Skeletal muscle tissue (tissue), 4 donors: ENCODE data around the gene LIN37. TPM values are rescaled to one million over a fixed set of nuclear protein-coding genes. Genes with fewer than 3 reads are reported as not detected.

Source experiments
- H3K27ac ChIP-seq: one replicate; pipeline ENCODE4 v1.7.0; 2013; ENCODE audit warnings: mild to moderate bottlenecking, low read depth, low read length, inconsistent platforms
- H3K27me3 ChIP-seq, 3 donors: one replicate each; pipeline ENCODE4 v1.7.0; 2013; ENCODE audit warnings: low read length in 3 of 3; ENCODE audit not compliant: control insufficient read depth in 3 of 3, insufficient read depth in 3 of 3
- H3K36me3 ChIP-seq, 3 donors: one replicate each; pipeline ENCODE4 v1.7.0; 2013; ENCODE audit warnings: low read length in 3 of 3; ENCODE audit not compliant: control insufficient read depth in 3 of 3, insufficient read depth in 3 of 3
- H3K4me1 ChIP-seq, 3 donors: one replicate each; pipeline ENCODE4 v1.7.0; 2013; ENCODE audit warnings: low read length in 3 of 3, mild to moderate bottlenecking in 3 of 3; ENCODE audit not compliant: control insufficient read depth in 3 of 3, insufficient read depth in 3 of 3
- H3K4me3 ChIP-seq, 3 donors: one replicate each; pipeline ENCODE4 v1.7.0; 2013; ENCODE audit warnings: low read length in 3 of 3
- H3K9ac ChIP-seq, 3 donors: one replicate each; pipeline ENCODE4 v1.7.0; 2013; ENCODE audit warnings: low read length in 3 of 3, mild to moderate bottlenecking in 3 of 3, moderate library complexity in 2 of 3, low read depth in 1 of 3
- H3K9me3 ChIP-seq, 3 donors: one replicate each; pipeline ENCODE4 v1.7.0; 2013; ENCODE audit warnings: low read length in 3 of 3; ENCODE audit not compliant: control insufficient read depth in 3 of 3
- total RNA-seq: library from RNA; depleted of rRNA; stranded (reverse); fragments of >200 nt; gene quantifications from one replicate; pipeline ENCODE4 v1.2.3, GENCODE V29; 2014
- donor health status: Osteomylitis.

Gene LIN37
- total RNA-seq, 1 donor from 2014 or later: 3.1 TPM

DNA sequence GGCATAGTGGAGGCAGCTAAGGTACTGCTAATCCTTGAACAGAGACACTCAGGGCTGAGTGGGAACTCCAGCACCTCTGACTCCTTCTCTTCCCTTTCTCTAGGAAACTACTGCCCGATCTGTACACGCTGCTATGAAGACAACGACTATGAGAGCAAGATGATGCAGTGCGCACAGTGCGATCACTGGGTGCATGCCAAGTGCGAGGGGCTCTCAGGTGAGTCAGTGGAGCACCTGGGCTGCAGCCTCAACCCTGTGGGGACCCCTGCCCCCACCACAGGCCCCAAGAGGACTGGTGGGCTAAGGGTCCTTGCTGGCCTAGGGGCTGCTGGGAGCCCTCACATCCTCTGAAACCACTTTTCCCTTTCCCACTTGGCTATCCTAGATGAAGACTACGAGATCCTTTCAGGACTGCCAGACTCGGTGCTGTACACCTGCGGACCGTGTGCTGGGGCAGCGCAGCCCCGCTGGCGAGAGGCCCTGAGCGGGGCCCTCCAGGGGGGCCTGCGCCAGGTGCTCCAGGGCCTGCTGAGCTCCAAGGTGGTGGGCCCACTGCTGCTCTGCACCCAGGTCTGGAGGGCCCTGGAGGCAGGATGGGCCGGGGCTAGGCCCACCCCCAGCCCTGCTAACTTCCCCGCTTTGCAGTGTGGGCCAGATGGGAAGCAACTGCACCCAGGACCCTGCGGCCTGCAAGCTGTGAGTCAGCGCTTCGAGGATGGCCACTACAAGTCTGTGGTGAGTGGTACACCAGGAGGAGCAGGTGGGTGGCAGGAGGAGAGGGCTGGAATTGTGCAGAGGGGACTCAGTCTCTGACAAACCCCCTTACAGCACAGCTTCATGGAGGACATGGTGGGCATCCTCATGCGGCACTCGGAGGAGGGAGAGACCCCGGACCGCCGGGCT lies 21.1 kb upstream of the LIN37 start:
- Histone ChIP-seq H3K36me3 (peaks cover 95 to 98% (median 97%) of the 10 kb centered on the region in 3 donors), H3K4me3 (no peak overlapping the region)

DNA sequence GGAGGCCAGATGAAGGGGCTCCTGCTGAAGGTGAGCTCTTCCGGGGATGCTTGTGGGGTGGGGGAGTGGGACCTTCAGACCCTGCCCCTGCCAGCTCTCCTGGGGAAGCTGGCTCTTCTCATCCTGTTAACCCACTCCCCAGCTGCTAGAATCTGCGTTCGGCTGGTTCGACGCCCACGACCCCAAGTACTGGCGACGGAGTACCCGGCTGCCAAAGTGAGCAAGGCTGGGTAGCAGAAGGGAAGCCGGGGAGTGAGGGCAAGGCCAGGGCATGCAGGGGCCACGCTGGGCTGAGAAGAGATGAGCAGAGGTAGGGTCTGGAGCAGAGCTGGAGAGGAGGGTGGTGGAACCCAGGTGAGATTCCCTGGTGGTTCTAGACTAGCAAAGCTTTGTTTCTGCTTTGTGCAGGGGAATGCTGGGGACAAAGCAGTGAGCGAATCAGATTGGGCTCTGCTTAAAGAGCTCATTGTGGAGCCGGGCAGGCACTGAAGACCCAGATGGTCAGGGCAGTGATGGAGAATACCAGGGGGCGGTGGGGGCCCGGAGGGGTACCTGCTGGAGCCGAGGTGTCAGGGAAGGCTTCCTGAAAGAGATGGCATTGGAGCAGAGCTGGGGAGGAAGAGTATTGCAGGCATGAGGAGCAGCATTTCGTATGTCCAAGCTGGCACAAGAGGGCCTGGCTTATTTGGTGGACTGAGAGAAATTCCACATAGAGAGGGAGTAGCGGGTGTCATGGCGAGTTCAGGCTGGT lies 20.2 kb upstream of the LIN37 start:
- Histone ChIP-seq H3K4me3 (no peak overlapping the region), H3K9me3 (no peaks in the 10 kb centered on the region), H3K27me3 (no peaks in the 10 kb centered on the region), H3K9ac (no peak overlapping the region), H3K36me3 (peaks cover 87 to 93% (median 91%) of the 10 kb centered on the region in 3 donors), H3K4me1 (no peaks in the 10 kb centered on the region), H3K27ac (no peak overlapping the region)

More for the DNA sequence above, 21.1 kb upstream of the LIN37 start:
- H3K27ac ChIP-seq: no peak overlapping the region
- no peaks in the 10 kb centered on the region for H3K4me1 ChIP-seq
- H3K9ac ChIP-seq: no peak overlapping the region
- no peaks in the 10 kb centered on the region for H3K27me3 ChIP-seq
- H3K9me3 ChIP-seq: no peaks in the 10 kb centered on the region

DNA sequence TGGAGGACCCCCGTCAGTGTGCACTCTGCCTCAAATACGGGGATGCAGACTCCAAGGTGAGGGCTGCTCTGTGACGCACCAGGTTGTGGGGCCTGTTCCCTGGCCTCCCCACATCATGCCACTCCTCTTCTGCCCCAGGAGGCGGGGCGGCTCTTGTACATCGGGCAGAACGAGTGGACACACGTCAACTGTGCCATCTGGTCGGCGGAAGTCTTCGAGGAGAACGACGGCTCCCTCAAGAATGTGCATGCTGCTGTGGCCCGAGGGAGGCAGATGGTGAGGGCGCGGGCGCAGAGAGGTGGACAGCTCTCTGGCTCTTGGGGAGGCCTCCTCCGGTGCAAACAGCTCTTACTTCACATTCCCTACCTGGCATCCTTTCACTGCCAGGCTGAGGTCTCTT lies 19.4 kb upstream of the LIN37 start:
- no peak overlapping the region for H3K4me3 ChIP-seq
- peaks cover 85 to 91% (median 88%) of the 10 kb centered on the region in 3 donors for H3K36me3 ChIP-seq
- no peak overlapping the region for H3K27ac ChIP-seq
- H3K9me3 ChIP-seq: no peaks in the 10 kb centered on the region
- H3K9ac ChIP-seq: no peak overlapping the region
- H3K27me3 ChIP-seq: no peaks in the 10 kb centered on the region
- H3K4me1 ChIP-seq: no peaks in the 10 kb centered on the region

DNA sequence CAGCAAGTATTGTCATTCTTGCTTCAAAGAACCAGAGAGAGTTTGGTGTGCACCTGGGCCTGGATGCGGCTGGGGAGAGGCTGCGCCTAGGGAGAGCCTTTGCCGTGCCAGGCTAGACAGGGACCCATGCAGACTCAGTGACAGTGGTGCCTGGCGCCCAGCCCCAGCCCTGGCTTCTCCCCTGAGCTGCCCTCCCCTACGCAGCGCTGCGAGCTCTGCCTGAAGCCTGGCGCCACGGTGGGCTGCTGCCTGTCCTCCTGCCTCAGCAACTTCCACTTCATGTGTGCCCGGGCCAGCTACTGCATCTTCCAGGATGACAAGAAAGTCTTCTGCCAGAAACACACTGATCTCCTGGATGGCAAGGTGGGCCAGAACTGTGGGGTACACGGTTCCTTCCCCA lies 18.6 kb upstream of the LIN37 start:
- Histone ChIP-seq H3K36me3 (peaks cover 85 to 90% (median 89%) of the 10 kb centered on the region in 3 donors), H3K27ac (no peak overlapping the region), H3K4me3 (no peak overlapping the region), H3K4me1 (no peaks in the 10 kb centered on the region), H3K27me3 (no peaks in the 10 kb centered on the region), H3K9ac (no peak overlapping the region), H3K9me3 (no peaks in the 10 kb centered on the region)

DNA sequence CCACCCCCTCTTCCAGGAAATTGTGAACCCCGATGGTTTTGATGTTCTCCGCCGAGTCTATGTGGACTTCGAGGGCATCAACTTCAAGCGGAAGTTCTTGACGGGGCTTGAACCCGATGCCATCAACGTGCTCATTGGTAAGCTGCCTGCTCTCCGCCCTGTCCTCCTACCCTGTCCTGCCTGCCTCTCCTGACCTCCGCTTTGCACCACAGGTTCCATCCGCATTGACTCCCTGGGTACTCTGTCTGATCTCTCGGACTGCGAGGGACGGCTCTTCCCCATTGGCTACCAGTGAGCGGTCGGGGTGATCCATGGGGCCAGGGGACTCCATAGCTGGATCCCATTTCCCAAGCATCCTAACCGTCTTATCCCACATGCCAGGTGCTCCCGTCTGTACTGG lies 18.1 kb upstream of the LIN37 start:
- Histone ChIP-seq H3K9me3 (no peaks in the 10 kb centered on the region), H3K36me3 (peaks cover 83 to 90% (median 89%) of the 10 kb centered on the region in 3 donors), H3K9ac (no peak overlapping the region), H3K4me1 (no peaks in the 10 kb centered on the region), H3K4me3 (no peak overlapping the region), H3K27me3 (no peaks in the 10 kb centered on the region), H3K27ac (no peak overlapping the region)

DNA sequence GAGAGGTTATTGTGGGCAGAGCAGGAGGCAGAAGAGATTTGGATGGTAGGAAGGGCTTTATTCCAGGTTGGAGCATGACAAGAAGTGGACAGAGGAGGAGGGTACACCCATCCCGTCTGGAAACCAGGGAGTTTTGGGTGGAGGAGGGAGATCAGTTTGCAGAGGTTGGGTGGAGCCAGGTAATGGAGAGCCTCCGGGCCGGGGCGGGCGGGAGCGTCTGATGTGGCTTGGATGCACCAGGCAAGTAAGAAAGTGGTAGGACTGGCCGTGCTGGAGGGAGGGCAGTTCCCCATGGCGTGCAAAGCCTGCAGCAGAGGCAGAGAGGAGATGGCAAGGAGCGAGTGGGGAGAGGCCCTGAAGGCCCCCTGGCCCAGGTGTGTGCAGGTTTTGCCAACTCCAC lies 17.0 kb upstream of the LIN37 start:
- H3K27me3 ChIP-seq: no peaks in the 10 kb centered on the region
- no peaks in the 10 kb centered on the region for H3K4me1 ChIP-seq
- H3K36me3 ChIP-seq: peaks cover 78 to 85% (median 83%) of the 10 kb centered on the region in 3 donors
- no peak overlapping the region for H3K27ac ChIP-seq
- H3K4me3 ChIP-seq: no peak overlapping the region
- no peak overlapping the region for H3K9ac ChIP-seq
- H3K9me3 ChIP-seq: no peaks in the 10 kb centered on the region

DNA sequence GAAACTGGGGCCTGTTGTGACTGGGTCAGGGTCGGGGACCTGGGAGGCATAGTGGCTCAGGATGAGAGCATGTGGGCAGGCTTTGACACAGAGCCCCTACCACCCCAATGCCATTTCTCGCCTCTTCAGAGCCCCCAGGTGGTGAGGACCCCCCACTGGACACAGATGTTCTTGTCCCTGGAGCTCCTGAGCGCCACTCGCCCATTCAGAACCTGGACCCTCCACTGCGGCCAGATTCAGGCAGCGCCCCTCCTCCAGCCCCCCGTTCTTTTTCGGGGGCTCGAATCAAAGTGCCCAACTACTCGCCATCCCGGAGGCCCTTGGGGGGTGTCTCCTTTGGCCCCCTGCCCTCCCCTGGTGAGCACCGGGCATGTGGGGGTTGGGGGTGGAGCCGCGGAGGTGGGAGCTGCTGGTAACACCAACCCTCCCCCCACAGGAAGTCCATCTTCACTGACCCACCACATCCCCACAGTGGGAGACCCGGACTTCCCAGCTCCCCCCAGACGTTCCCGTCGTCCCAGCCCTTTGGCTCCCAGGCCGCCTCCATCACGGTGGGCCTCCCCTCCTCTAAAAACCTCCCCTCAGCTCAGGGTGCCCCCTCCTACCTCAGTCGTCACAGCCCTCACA lies 16.5 kb upstream of the LIN37 start:
- no peak overlapping the region for H3K9ac ChIP-seq
- peaks cover 79 to 86% (median 85%) of the 10 kb centered on the region in 3 donors for H3K36me3 ChIP-seq
- H3K27ac ChIP-seq: no peak overlapping the region

DNA sequence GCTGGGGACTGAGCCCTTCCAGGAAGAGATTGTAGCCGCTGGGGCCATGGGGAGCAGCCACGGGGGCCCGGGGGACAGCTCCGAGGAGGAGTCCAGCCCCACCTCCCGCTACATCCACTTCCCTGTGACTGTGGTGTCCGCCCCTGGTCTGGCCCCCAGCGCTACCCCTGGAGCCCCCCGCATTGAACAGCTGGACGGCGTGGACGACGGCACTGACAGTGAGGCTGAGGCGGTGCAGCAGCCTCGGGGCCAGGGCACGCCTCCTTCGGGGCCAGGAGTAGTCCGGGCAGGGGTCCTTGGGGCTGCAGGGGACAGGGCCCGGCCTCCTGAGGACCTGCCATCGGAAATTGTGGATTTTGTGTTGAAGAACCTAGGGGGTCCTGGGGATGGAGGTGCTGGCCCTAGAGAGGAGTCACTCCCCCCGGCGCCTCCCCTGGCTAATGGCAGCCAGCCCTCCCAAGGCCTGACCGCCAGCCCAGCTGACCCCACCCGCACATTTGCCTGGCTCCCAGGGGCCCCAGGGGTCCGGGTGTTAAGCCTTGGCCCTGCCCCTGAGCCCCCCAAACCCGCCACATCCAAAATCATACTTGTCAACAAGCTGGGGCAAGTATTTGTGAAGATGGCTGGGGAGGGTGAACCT lies 15.7 kb upstream of the LIN37 start:
- no peaks in the 10 kb centered on the region for H3K4me1 ChIP-seq
- no peaks in the 10 kb centered on the region for H3K27me3 ChIP-seq
- H3K9me3 ChIP-seq: no peaks in the 10 kb centered on the region
- no peak overlapping the region for H3K27ac ChIP-seq
- no peak overlapping the region for H3K9ac ChIP-seq
- H3K36me3 ChIP-seq: peaks cover 78 to 86% (median 85%) of the 10 kb centered on the region in 3 donors
- no peak overlapping the region for H3K4me3 ChIP-seq

More for the DNA sequence above, 16.5 kb upstream of the LIN37 start:
- Histone ChIP-seq H3K4me1 (no peaks in the 10 kb centered on the region), H3K27me3 (no peaks in the 10 kb centered on the region), H3K9me3 (no peaks in the 10 kb centered on the region), H3K4me3 (no peak overlapping the region)

DNA sequence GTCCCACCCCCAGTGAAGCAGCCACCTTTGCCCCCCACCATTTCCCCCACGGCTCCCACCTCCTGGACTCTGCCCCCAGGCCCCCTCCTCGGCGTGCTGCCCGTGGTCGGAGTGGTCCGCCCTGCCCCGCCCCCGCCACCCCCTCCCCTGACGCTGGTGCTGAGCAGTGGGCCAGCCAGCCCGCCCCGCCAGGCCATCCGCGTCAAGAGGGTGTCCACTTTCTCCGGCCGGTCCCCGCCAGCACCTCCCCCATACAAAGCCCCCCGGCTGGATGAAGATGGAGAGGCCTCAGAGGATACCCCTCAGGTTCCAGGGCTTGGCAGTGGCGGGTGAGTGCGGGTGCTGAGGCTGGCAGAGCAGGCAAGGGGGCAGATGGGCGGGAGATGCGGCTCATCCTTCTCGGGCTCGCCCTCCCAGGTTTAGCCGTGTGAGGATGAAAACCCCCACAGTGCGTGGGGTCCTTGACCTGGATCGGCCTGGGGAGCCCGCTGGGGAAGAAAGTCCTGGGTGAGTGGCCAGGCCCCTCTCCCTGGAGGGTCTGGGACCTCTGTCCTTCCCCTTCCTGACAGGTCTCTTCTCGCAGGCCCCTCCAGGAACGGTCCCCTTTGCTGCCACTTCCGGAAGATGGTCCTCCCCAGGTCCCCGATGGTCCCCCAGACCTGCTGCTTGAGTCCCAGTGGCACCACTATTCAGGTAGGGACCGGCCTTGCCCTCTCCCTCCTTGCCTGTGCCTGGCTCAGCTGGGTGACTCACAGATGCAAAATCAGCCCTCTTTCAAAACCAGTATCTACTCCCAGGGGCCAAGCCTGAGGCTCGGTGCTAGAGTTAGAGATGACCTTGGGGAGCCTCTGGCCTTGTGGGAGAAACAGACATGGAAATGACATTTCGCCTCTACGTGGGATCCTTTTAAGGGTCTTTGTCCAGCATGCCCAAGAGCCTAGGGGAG lies 14.9 kb upstream of the LIN37 start:
- Histone ChIP-seq H3K27ac (no peak overlapping the region), H3K4me3 (no peak overlapping the region), H3K4me1 (no peaks in the 10 kb centered on the region), H3K27me3 (no peaks in the 10 kb centered on the region), H3K9me3 (no peaks in the 10 kb centered on the region), H3K36me3 (peaks cover 78 to 86% (median 85%) of the 10 kb centered on the region in 3 donors), H3K9ac (no peak overlapping the region)
